Vagina (tissue), 2 donors: ENCODE measurements around the gene KNSTRN.

ENCODE experiments used
- POLR2A ChIP-seq, 2 donors: fragments of 450-650 bp; IDR thresholded peaks; one replicate each; pipeline ENCODE4 v1.6.1; 2017; ENCODE audit warnings: antibody characterized with exemption in 2 of 2, mild to moderate bottlenecking in 2 of 2, moderate library complexity in 2 of 2
- TF ChIP-seq, protein P1 (sequence below), 3 experiments: fragments of 450-650 bp in 2 of 3; fragments of 200-600 bp in 1 of 3; sonication (generic) in 1 of 3; IDR thresholded peaks; one replicate each; pipeline ENCODE4 v1.5.1; 2017 to 2019; ENCODE audit warnings: antibody characterized with exemption in 3 of 3, mild to moderate bottlenecking in 2 of 3, moderate library complexity in 2 of 3

DNA sequence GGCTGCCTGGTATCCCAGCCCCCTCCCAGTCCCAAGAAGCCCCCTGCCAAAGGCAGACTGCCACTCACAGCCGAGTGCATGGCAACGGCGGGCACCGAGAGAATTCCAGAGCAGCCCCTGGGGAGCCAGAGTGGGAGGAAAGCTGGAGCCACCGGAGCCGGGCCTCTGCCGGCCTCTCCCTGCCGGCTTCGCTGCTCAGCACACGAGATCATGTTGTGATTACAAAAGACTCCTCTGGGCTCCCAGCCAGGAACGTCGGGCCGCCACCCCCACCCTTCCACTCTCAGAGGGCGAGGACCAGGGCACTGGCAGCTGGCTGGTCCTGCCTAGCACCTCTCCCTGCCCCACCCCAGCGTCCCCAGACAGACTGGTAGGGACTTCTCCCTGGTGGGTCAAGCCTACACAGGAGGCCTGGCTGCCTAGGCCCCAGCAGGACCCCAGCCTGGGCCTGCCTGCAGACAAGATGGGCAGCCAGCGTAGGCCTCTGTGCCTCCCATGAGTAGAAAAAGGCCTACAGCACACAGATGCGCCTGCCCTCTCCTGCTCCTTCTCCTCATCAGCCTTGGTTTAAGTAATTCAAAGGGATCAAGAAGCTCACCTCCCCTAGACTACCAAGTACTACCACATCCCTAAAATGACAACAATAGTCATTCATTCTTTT, 41.7 kb upstream of the KNSTRN start, which contains the start of gene CCDC9B:
- TF ChIP-seq POLR2A (IDR thresholded peaks at IDR 0.05), result peak in 1 of 2 donors; percentile 13
- TF ChIP-seq, protein P1, sequence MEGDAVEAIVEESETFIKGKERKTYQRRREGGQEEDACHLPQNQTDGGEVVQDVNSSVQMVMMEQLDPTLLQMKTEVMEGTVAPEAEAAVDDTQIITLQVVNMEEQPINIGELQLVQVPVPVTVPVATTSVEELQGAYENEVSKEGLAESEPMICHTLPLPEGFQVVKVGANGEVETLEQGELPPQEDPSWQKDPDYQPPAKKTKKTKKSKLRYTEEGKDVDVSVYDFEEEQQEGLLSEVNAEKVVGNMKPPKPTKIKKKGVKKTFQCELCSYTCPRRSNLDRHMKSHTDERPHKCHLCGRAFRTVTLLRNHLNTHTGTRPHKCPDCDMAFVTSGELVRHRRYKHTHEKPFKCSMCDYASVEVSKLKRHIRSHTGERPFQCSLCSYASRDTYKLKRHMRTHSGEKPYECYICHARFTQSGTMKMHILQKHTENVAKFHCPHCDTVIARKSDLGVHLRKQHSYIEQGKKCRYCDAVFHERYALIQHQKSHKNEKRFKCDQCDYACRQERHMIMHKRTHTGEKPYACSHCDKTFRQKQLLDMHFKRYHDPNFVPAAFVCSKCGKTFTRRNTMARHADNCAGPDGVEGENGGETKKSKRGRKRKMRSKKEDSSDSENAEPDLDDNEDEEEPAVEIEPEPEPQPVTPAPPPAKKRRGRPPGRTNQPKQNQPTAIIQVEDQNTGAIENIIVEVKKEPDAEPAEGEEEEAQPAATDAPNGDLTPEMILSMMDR (IDR thresholded peaks at IDR 0.05), result no peak
